HepG2 (cell line): Measurements from ENCODE around the gene FDPS. TPM values are rescaled to one million over a fixed set of nuclear protein-coding genes. Genes with fewer than 3 reads are reported as not detected.

Experiments
- ATAC-seq: fragments of 200-7000 bp; cut with Tn5 transposase; 3 replicates; pipeline ENCODE4 v1.9.1; 2020; ENCODE audit warnings: mild to moderate bottlenecking, moderate library complexity
- BruUV-seq: library from RNA; stranded (reverse); fragments of 400-500 nt; replicated peaks from 2 replicates; lab custom pipeline; 2021; lab: Mats Ljungman, UMichigan
- CTCF ChIA-PET: fragments of 300-600 bp; formaldehyde crosslinking; extraction: SDS; loops from one replicate; lab custom pipeline; 2021; ENCODE audit warnings: low total read pairs, inconsistent platforms, low intra/inter-chr PET ratio; lab: Yijun Ruan, JAX
- POLR2A ChIA-PET: fragments of 350-600 bp; sonication (Branson Sonifier 250); formaldehyde crosslinking; loops from one replicate; lab custom pipeline; 2020; ENCODE audit warnings: antibody characterized with exemption, inconsistent platforms; lab: Yijun Ruan, JAX
- DNase-seq: peaks from one replicate; pipeline ENCODE4 v3.0.0-alpha.2; 2015; ENCODE audit warnings: low spot score
- FAIRE-seq: peaks from 3 replicates; lab custom pipeline; 2011; peaks lifted over from hg19 to GRCh38; lab: Jason Lieb, UNC
- H2AFZ ChIP-seq: one replicate; pipeline ENCODE4 v1.6.1; 2011; ENCODE audit warnings: low read length, inconsistent platforms
- H3K27ac ChIP-seq: fragments of 300-600 bp; 3 replicates; pipeline ENCODE4 v1.8.0; 2011; ENCODE audit warnings: mixed run types, mild to moderate bottlenecking, mixed read lengths, low read length, inconsistent platforms; ENCODE audit not compliant: insufficient read depth; ENCODE audit errors: extremely low read length
- H3K27me3 ChIP-seq, 2 experiments: fragments of 200-600 bp in 1 of 2; 2 replicates in 1 of 2; 3 replicates in 1 of 2; pipeline versions ENCODE4 v1.6.0 to v1.8.0; 2011; ENCODE audit warnings: low read length in 2 of 2, mild to moderate bottlenecking in 2 of 2, moderate library complexity in 2 of 2, inconsistent platforms in 1 of 2; ENCODE audit not compliant: insufficient read depth in 2 of 2, control insufficient read depth in 1 of 2
- H3K36me3 ChIP-seq, 2 experiments: fragments of 200-600 bp in 1 of 2; replicated peaks in 1 of 2; 2 replicates in 1 of 2; 3 replicates in 1 of 2; pipeline versions ENCODE4 v1.5.1 to v1.8.0; 2011; ENCODE audit warnings: low read length in 2 of 2, inconsistent platforms in 1 of 2; ENCODE audit not compliant: insufficient read depth in 2 of 2, control insufficient read depth in 1 of 2
- H3K4me1 ChIP-seq: 2 replicates; pipeline ENCODE4 v1.5.1; 2012; ENCODE audit warnings: low read length, inconsistent platforms; ENCODE audit not compliant: insufficient read depth
- H3K4me2 ChIP-seq: 2 replicates; pipeline ENCODE4 v1.6.0; 2011; ENCODE audit warnings: low read depth, low read length, inconsistent platforms
- H3K4me3 ChIP-seq, 3 experiments: fragments of 200-600 bp in 1 of 3; sonication (generic), shearing (Covaris generic) in 1 of 3; replicated peaks in 1 of 3; 2 replicates each; pipeline ENCODE4 v1.5.1; 2011 to 2016; ENCODE audit warnings: low read length in 3 of 3, inconsistent platforms in 2 of 3, low read depth in 2 of 3, mild to moderate bottlenecking in 2 of 3, control low read depth in 1 of 3, mixed read lengths in 1 of 3; ENCODE audit not compliant: insufficient read depth in 1 of 3
- H3K79me2 ChIP-seq: one replicate; pipeline ENCODE4 v1.6.1; 2011; ENCODE audit warnings: low read length, inconsistent platforms; ENCODE audit not compliant: insufficient read depth
- H3K9ac ChIP-seq: 2 replicates; pipeline ENCODE4 v1.6.0; 2011; ENCODE audit warnings: mild to moderate bottlenecking, low read depth, low read length, inconsistent platforms; ENCODE audit not compliant: insufficient read depth
- H3K9me3 ChIP-seq: 2 replicates; pipeline ENCODE4 v1.5.1; 2012; ENCODE audit warnings: mild to moderate bottlenecking, low read length
- H4K20me1 ChIP-seq: 2 replicates; pipeline ENCODE4 v1.6.0; 2011; ENCODE audit warnings: inconsistent platforms, mild to moderate bottlenecking, low read length, moderate library complexity; ENCODE audit not compliant: insufficient read depth
- ATF1 ChIP-seq: IDR thresholded peaks from 2 replicates; pipeline ENCODE4 v1.6.1; 2016; ENCODE audit warnings: mild to moderate bottlenecking, control low read depth
- CREB1 ChIP-seq, 2 experiments: fragments of 450-650 bp in 1 of 2; IDR thresholded peaks; 2 replicates each; pipeline ENCODE4 v1.6.1; 2016 to 2017; ENCODE audit warnings: control low read depth in 1 of 2, mild to moderate bottlenecking in 1 of 2, missing compliant biosample characterization in 1 of 2, missing genetic modification characterization in 1 of 2
- DMTF1 ChIP-seq: sonication (generic); formaldehyde crosslinking; IDR thresholded peaks from 2 replicates; pipeline ENCODE4 v1.4.0; 2020; ENCODE audit warnings: mild to moderate bottlenecking, missing genetic modification reagents
- GABPB1 ChIP-seq: IDR thresholded peaks from 2 replicates; pipeline ENCODE4 v1.6.1; 2016; ENCODE audit warnings: mild to moderate bottlenecking, missing genetic modification reagents, moderate library complexity, missing compliant biosample characterization
- HMG20B ChIP-seq: conservative IDR thresholded peaks from 2 replicates; pipeline ENCODE4 v1.6.1; 2016; ENCODE audit warnings: missing genetic modification reagents, missing compliant biosample characterization
- WGBS: methylation state at CpG from one replicate; pipeline ENCODE4 v1.1.6; 2017; ENCODE audit warnings: low lambda C conversion rate; 5-methylcytosine and 5-hydroxymethylcytosine counted together
- in situ Hi-C: cut with HindIII; loops from 2 replicates; pipeline ENCODE4 v1.10.0; 2017; ENCODE audit warnings: low pct_unique_long_range_greater_than_20kb; ENCODE audit not compliant: extremely low pct_ligation_motif_present
- intact Hi-C: fragments of 100-400 bp; cut with micrococcal nuclease; formaldehyde crosslinking; loops from one replicate; pipeline ENCODE4 v1.10.0; 2022; ENCODE audit not compliant: unreplicated experiment
- polyA plus RNA-seq, 8 experiments: library from polyadenylated mRNA; depleted of rRNA in 3 of 8; stranded (reverse) in 7 of 8; unstranded in 1 of 8; fragments of >200 nt; fragmentation: Illumina TruSeq in 4 of 8; extraction: Trizol in 4 of 8; gene quantifications; 2 replicates each; pipeline versions ENCODE4 v1.2.1 to v1.2.3, GENCODE V29; 2011 to 2016; ENCODE audit warnings: low read depth in 4 of 8, missing spikeins in 1 of 8, mixed read lengths in 1 of 8; ENCODE audit not compliant: insufficient read depth in 1 of 8
- total RNA-seq, 5 experiments: library from RNA; depleted of rRNA; stranded (reverse); fragments of >200 nt; fragmentation: Illumina TruSeq; extraction: Trizol; gene quantifications; 2 replicates each; pipeline ENCODE4 v1.2.3, GENCODE V29; 2016; ENCODE audit warnings: low read depth in 1 of 5
- TF ChIP-seq, protein P1 (sequence below): sonication (generic); formaldehyde crosslinking; IDR thresholded peaks from 2 replicates; pipeline ENCODE4 v1.4.0; 2020; ENCODE audit warnings: missing genetic modification reagents
- TF ChIP-seq, protein P2 (sequence below): IDR thresholded peaks from 2 replicates; pipeline ENCODE4 v1.6.1; 2018; ENCODE audit warnings: missing genetic modification reagents

The FDPS gene
- total and polyA plus RNA-seq, 2 of the 13 experiments (the other 11 are each of a cell fraction or from before 2014, with no cell fraction given) = 264 to 519 TPM

GRCh38 chr1:155282488-155283091, 26.1 kb upstream of the FDPS start:
- FAIRE-seq = no peak
- no peak overlapping the region for H3K4me2 ChIP-seq
- intact Hi-C loops = no loop called here
- no peaks in the 10 kb centered on the region; a peak in 1 of 5 replicates for H3K27me3 ChIP-seq
- no peaks in the 10 kb centered on the region for H4K20me1 ChIP-seq
- DNase-seq = no peak
- H3K79me2 ChIP-seq = no peaks in the 10 kb centered on the region
- CTCF ChIA-PET = no interaction called here
- TF ChIP-seq CREB1 (IDR thresholded peaks at IDR 0.05) (no peak), CREB1 (CRISPR knock-in tag; IDR thresholded peaks at IDR 0.05) (no peak), GABPB1 (CRISPR knock-in tag) (no peak), HMG20B (CRISPR knock-in tag) (no peak), ATF1 (no peak), DMTF1 (CRISPR knock-in tag) (no peak)
- TF ChIP-seq, protein P1, sequence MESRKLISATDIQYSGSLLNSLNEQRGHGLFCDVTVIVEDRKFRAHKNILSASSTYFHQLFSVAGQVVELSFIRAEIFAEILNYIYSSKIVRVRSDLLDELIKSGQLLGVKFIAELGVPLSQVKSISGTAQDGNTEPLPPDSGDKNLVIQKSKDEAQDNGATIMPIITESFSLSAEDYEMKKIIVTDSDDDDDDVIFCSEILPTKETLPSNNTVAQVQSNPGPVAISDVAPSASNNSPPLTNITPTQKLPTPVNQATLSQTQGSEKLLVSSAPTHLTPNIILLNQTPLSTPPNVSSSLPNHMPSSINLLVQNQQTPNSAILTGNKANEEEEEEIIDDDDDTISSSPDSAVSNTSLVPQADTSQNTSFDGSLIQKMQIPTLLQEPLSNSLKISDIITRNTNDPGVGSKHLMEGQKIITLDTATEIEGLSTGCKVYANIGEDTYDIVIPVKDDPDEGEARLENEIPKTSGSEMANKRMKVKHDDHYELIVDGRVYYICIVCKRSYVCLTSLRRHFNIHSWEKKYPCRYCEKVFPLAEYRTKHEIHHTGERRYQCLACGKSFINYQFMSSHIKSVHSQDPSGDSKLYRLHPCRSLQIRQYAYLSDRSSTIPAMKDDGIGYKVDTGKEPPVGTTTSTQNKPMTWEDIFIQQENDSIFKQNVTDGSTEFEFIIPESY (CRISPR knock-in tag) = peak; percentile 27; the same call in 1 of the 2 replicates
- TF ChIP-seq, protein P2, sequence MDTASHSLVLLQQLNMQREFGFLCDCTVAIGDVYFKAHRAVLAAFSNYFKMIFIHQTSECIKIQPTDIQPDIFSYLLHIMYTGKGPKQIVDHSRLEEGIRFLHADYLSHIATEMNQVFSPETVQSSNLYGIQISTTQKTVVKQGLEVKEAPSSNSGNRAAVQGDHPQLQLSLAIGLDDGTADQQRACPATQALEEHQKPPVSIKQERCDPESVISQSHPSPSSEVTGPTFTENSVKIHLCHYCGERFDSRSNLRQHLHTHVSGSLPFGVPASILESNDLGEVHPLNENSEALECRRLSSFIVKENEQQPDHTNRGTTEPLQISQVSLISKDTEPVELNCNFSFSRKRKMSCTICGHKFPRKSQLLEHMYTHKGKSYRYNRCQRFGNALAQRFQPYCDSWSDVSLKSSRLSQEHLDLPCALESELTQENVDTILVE (CRISPR knock-in tag) = no peak
- TF ChIP-seq, all 625 proteins: peak for 1
- Histone ChIP-seq H2AFZ (no peak overlapping the region), H3K4me3 (no peak overlapping the region), H3K9me3 (no peaks in the 10 kb centered on the region), H3K9ac (no peak overlapping the region), H3K27ac (no peak overlapping the region), H3K4me1 (peaks cover 53% of the 10 kb centered on the region), H3K36me3 (no peaks in the 10 kb centered on the region; a peak in 1 of 5 replicates)
- no TSS peak for BruUV-seq
- ATAC-seq = no peak
- in situ Hi-C loops = no loop called here
- WGBS = 96% methylated on average over 29 of the region's 29 CpGs
- POLR2A ChIA-PET = interaction anchor here (1.0 kb wide), 1 partner anchor 38 kb away, joined by 3 read pairs; the partner anchor contains the start of gene RUSC1
